Gastrocnemius medialis (tissue), 4 donors: ENCODE data around the gene EIF3L. TPM values are rescaled to one million over a fixed set of nuclear protein-coding genes. Genes with fewer than 3 reads are reported as not detected.

Experiments used
- ATAC-seq, 2 donors: fragments of 150-250 bp; one replicate each; pipeline ENCODE4 v1.9.1; 2016
- DNase-seq, 2 donors: peaks; one replicate each; pipeline ENCODE4 v3.0.0-alpha.2; 2019
- H3K27ac ChIP-seq, 4 donors: fragments of 200-600 bp; sonication (generic); 1 replicate in 1 of 4; 2 replicates in 3 of 4; pipeline ENCODE4 v1.5.1; 2016 to 2018; ENCODE audit warnings: mild to moderate bottlenecking in 2 of 4, moderate library complexity in 1 of 4
- H3K27me3 ChIP-seq, 3 donors: fragments of 200-600 bp; sonication (generic) in 2 of 3; 1 replicate in 1 of 3; 2 replicates in 2 of 3; pipeline versions ENCODE4 v1.5.1 to v1.6.0; 2016 to 2019; ENCODE audit warnings: mild to moderate bottlenecking in 1 of 3, moderate library complexity in 1 of 3
- H3K36me3 ChIP-seq, 2 donors: fragments of 200-600 bp; sonication (generic) in 1 of 2; one replicate each; pipeline ENCODE4 v1.5.1; 2017 to 2018
- H3K4me1 ChIP-seq, 2 donors: fragments of 200-600 bp; sonication (generic) in 1 of 2; one replicate each; pipeline ENCODE4 v1.5.1; 2016 to 2017; ENCODE audit warnings: mild to moderate bottlenecking in 2 of 2
- H3K4me3 ChIP-seq, 4 donors: fragments of 200-600 bp; sonication (generic) in 3 of 4; 1 replicate in 1 of 4; 2 replicates in 3 of 4; pipeline ENCODE4 v1.5.1; 2016 to 2019; ENCODE audit warnings: mild to moderate bottlenecking in 2 of 4
- H3K9me3 ChIP-seq, 3 donors: fragments of 200-600 bp; sonication (generic) in 2 of 3; 1 replicate in 1 of 3; 2 replicates in 2 of 3; pipeline ENCODE4 v1.5.1; 2016 to 2019
- POLR2A ChIP-seq, 2 donors: fragments of 450-650 bp; IDR thresholded peaks; one replicate each; pipeline ENCODE4 v1.6.1; 2017; ENCODE audit warnings: antibody characterized with exemption in 2 of 2, mild to moderate bottlenecking in 2 of 2, moderate library complexity in 2 of 2
- in situ Hi-C, 4 donors: fragments of 200-750 bp; cut with MboI; loops; one replicate each; pipeline versions ENCODE4 v1.15.0 to v1.8.0; 2017; ENCODE audit warnings: low sequenced_read_pairs in 4 of 4
- intact Hi-C: fragments of 100-400 bp; cut with DNase I; formaldehyde crosslinking; loops from one replicate; pipeline ENCODE4 v1.15.1; 2023; ENCODE audit warnings: low total_unique reads
- total RNA-seq, 4 donors: library from RNA; depleted of rRNA; stranded (reverse); fragments of >200 nt; gene quantifications; one replicate each; pipeline versions ENCODE4 v1.1.0 to v1.2.3, GENCODE V29; 2016
- TF ChIP-seq, protein P1 (sequence below), 5 experiments: fragments of 450-650 bp in 3 of 5; fragments of 200-600 bp in 2 of 5; sonication (generic) in 2 of 5; IDR thresholded peaks in 4 of 5; conservative IDR thresholded peaks in 1 of 5; 1 replicate in 4 of 5; 2 replicates in 1 of 5; pipeline ENCODE4 v1.5.1; 2016 to 2019; ENCODE audit warnings: antibody characterized with exemption in 5 of 5, mild to moderate bottlenecking in 3 of 5, moderate library complexity in 3 of 5

EIF3L gene
- total RNA-seq, 4 donors from 2014 or later: 291 to 406 (median 343) TPM

DNA sequence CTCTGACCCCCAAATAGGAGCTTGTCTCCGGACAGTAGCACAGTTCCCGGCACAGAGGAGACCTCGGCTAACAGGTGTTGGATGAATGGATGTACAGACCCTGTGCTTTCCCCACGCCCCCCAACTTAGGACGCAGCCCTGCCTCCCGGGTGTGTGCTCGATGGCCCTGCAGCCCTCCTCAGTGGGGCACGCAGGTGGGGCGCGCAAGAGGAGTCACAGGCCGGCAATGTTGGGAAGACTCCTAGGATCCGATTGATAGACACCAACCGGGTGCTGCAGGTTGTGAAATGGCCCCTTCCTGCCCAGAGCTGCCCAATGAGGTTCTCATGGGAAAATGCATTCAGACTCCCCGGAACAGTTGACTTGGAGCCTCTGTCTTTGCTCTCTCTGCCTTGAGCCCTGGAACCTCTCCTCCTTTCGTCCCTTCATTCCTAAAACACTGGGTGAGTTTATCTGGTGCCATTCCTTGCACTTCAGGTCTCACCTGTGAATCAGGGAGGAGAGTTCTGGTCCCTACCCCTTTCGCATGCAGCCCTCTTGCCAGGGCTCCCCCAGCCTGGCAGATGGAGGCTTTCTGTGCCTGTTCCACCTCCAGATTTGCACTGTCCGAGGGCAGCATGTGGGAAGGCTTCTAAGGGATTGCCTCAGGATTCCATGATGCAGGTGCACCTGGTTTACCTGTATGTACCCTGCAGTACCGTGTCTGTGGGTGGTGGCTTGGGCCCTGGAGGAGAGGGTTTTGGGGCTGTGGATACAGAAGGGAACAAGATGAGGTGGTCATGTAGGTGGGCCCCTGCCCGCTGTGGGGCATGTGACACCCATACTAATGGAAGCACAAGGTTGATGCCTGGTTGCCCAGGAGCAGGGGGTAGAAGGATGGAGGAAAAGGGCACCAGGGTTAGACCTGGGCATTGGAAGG lies 58.1 kb downstream of the EIF3L start:
- peaks cover 8 to 16% of the 10 kb centered on the region in 2 donors for H3K4me1 ChIP-seq
- ATAC-seq (no peak), DNase-seq (no peak)
- peak overlapping the region; percentile 57 to 85 (median 60) for H3K4me3 ChIP-seq
- H3K27ac ChIP-seq: peak overlapping the region; percentile 74 to 80 (median 76)
- no peaks in the 10 kb centered on the region for H3K9me3 ChIP-seq
- TF ChIP-seq, protein P1, sequence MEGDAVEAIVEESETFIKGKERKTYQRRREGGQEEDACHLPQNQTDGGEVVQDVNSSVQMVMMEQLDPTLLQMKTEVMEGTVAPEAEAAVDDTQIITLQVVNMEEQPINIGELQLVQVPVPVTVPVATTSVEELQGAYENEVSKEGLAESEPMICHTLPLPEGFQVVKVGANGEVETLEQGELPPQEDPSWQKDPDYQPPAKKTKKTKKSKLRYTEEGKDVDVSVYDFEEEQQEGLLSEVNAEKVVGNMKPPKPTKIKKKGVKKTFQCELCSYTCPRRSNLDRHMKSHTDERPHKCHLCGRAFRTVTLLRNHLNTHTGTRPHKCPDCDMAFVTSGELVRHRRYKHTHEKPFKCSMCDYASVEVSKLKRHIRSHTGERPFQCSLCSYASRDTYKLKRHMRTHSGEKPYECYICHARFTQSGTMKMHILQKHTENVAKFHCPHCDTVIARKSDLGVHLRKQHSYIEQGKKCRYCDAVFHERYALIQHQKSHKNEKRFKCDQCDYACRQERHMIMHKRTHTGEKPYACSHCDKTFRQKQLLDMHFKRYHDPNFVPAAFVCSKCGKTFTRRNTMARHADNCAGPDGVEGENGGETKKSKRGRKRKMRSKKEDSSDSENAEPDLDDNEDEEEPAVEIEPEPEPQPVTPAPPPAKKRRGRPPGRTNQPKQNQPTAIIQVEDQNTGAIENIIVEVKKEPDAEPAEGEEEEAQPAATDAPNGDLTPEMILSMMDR (IDR thresholded peaks at IDR 0.05 in 4 of 5, conservative IDR thresholded peaks at IDR 0.05 in 1 of 5): no peak
- TF ChIP-seq POLR2A (IDR thresholded peaks at IDR 0.05): no peak
- intact Hi-C loops (loop anchor here (2.0 kb wide), 1 partner anchor 58 kb away; no protein-coding TSS in a partner anchor), in situ Hi-C loops (no loop called here)
- no peaks in the 10 kb centered on the region for H3K36me3 ChIP-seq
- H3K27me3 ChIP-seq: no peaks in the 10 kb centered on the region

DNA sequence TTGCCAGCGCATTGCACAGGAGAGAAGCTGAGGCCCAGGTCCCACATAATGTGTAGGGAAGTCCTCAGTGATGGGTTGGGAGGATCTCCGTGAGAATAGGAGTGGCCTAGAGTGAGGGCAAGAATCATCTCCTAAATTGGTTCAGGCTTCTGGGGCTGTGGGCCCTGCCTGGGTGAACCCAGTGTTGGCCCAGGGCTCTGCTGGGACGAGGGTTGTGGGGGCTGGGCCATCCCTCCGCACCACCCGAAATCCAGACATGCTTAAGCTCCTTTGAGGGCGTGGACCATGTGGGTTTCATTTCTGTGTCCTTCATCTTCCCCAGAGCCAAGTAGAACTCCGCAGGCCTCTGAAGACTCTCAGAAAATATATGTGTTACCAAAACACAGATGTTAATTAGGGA lies 60.5 kb downstream of the EIF3L start:
- H3K9me3 ChIP-seq: no peaks in the 10 kb centered on the region
- ATAC-seq (no peak), DNase-seq (no peak)
- in situ Hi-C loops: no loop called here
- no peak overlapping the region for H3K27ac ChIP-seq
- H3K4me3 ChIP-seq: no peak overlapping the region
- intact Hi-C loops: no loop called here
- H3K36me3 ChIP-seq: no peaks in the 10 kb centered on the region
- H3K27me3 ChIP-seq: no peaks in the 10 kb centered on the region
- H3K4me1 ChIP-seq: peaks cover 8 to 10% of the 10 kb centered on the region in 2 donors
- TF ChIP-seq, protein P1 (IDR thresholded peaks at IDR 0.05 in 4 of 5, conservative IDR thresholded peaks at IDR 0.05 in 1 of 5): no peak
- no peak for TF ChIP-seq POLR2A (IDR thresholded peaks at IDR 0.05)

DNA sequence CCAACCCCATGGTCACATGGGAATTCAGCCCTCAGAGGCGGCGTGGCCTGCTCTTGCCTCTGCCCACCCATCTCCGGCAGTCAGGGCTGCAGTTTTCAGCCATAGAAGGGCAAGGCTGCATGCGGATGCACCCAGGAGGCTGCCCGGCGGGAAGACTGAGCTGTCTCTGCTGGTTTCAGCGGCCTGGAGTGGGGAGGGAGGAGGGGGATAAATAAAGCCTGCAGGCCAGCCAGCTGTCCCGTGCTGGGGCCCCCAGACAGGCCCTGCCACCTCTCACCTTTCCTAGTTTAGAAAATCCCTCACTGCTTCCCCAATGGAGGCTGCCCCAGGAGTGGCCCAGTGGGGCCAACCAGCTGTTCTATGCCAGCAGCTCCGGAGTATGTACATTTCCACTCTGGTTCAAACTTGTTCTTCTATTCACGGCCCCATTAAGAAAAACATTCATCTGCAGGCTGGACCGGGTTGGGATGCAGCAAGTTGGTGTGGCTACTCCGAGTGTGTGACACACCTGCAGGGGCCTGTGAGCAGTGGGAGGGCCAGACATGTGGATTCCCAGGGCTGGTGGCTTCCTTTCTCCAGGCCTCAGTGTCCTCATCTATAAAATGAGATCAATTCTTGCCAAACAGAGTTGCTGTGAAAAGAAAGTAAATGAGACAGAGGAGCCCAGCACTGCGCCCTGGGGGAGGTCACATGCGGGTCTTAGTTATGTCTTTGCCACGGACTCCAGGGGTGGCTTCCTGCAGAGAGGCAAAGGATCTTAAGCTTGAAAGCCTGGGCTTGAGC lies 61.9 kb downstream of the EIF3L start:
- TF ChIP-seq, protein P1 (IDR thresholded peaks at IDR 0.05 in 4 of 5, conservative IDR thresholded peaks at IDR 0.05 in 1 of 5): no peak
- no peak for TF ChIP-seq POLR2A (IDR thresholded peaks at IDR 0.05)
- no peak overlapping the region for H3K4me3 ChIP-seq
- ATAC-seq (no peak), DNase-seq (no peak)
- intact Hi-C loops: no loop called here
- peaks cover 0 to 5% of the 10 kb centered on the region in 2 donors for H3K36me3 ChIP-seq
- H3K27me3 ChIP-seq: no peaks in the 10 kb centered on the region
- in situ Hi-C loops: no loop called here
- peak overlapping the region in 2 of 4 donors; percentile 26 to 61 for H3K27ac ChIP-seq
- peaks cover 0 to 8% of the 10 kb centered on the region in 2 donors for H3K4me1 ChIP-seq
- no peaks in the 10 kb centered on the region for H3K9me3 ChIP-seq

DNA sequence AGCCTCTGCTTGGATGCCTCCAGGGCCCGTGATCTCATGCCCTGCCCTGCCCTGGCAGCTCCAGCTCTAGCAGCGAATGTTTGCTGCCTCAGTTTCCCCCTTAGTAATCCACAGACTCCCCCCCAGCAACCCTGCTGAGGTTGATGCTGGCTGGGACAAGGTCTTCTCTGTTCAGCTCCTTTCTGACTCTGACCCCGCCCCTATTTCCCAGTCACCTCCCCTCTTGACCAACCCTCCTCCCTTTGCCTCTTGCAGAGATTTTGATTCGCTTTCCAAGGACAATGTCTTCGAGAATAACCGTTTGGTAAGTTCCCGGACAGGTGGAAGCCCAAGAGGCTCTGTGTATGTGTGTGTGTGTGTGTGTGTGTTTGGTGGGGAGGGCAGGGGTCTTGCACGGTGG lies 62.5 kb downstream of the EIF3L start:
- in situ Hi-C loops: no loop called here
- no peak for DNase-seq
- ATAC-seq: no peak
- intact Hi-C loops: no loop called here
- Histone ChIP-seq H3K4me1 (peaks cover 0 to 7% of the 10 kb centered on the region in 2 donors), H3K36me3 (peaks cover 0 to 12% of the 10 kb centered on the region in 2 donors), H3K4me3 (no peak overlapping the region), H3K27ac (peak overlapping the region in 1 of 4 donors; percentile 61), H3K27me3 (no peaks in the 10 kb centered on the region), H3K9me3 (no peaks in the 10 kb centered on the region)
- TF ChIP-seq, protein P1 (IDR thresholded peaks at IDR 0.05 in 4 of 5, conservative IDR thresholded peaks at IDR 0.05 in 1 of 5): no peak
- no peak for TF ChIP-seq POLR2A (IDR thresholded peaks at IDR 0.05)
